Naive thymus-derived CD8-positive, alpha-beta T cell (primary cell): ENCODE data around the gene TRDMT1. TPM values are rescaled to one million over a fixed set of nuclear protein-coding genes. Genes with fewer than 3 reads are reported as not detected.

Experiments used
- ATAC-seq, 2 donors: fragments of 150-1000 bp; cut with Tn5 transposase in 1 of 2; sonication (Bioruptor Pico), chemical (Tn5 transposase) in 1 of 2; 1 replicate in 1 of 2; 2 replicates in 1 of 2; pipeline ENCODE4 v1.10.0; 2021; ENCODE audit warnings: mild to moderate bottlenecking in 2 of 2, moderate library complexity in 2 of 2
- POLR2A ChIA-PET: fragments of 350-600 bp; sonication (Branson Sonifier 250); formaldehyde crosslinking; loops from one replicate; lab custom pipeline; 2021; ENCODE audit warnings: antibody characterized with exemption; lab: Charles Lee
- DNase-seq, 10 donors: peaks; one replicate each; pipeline versions ENCODE4 v3.0.0 to v3.0.0-alpha.2; 2020 to 2022
- H3K27ac Mint-ChIP-seq, 10 donors: one replicate each; pipeline ENCODE4 v1.8.0; 2020 to 2022; ENCODE audit warnings: mild to moderate bottlenecking in 10 of 10, mixed read lengths in 10 of 10, moderate library complexity in 4 of 10, inconsistent platforms in 1 of 10
- H3K27me3 Mint-ChIP-seq, 5 donors: one replicate each; pipeline ENCODE4 v1.8.0; 2021 to 2022; ENCODE audit warnings: mixed read lengths in 5 of 5
- H3K36me3 Mint-ChIP-seq, 3 donors: one replicate each; pipeline ENCODE4 v1.8.0; 2020 to 2022; ENCODE audit warnings: mixed read lengths in 3 of 3, mild to moderate bottlenecking in 2 of 3, inconsistent platforms in 1 of 3
- H3K4me1 Mint-ChIP-seq, 4 donors: one replicate each; pipeline ENCODE4 v1.8.0; 2021 to 2022; ENCODE audit warnings: mixed read lengths in 4 of 4
- H3K4me3 Mint-ChIP-seq, 10 donors: one replicate each; pipeline ENCODE4 v1.8.0; 2020 to 2022; ENCODE audit warnings: mild to moderate bottlenecking in 10 of 10, mixed read lengths in 10 of 10, moderate library complexity in 6 of 10, inconsistent platforms in 1 of 10
- H3K9me3 Mint-ChIP-seq, 9 donors: one replicate each; pipeline ENCODE4 v1.8.0; 2020 to 2022; ENCODE audit warnings: mixed read lengths in 9 of 9, mild to moderate bottlenecking in 3 of 9, inconsistent platforms in 1 of 9, moderate library complexity in 1 of 9
- polyA plus RNA-seq, 3 donors: library from polyadenylated mRNA; unstranded; fragments of 300-500 nt; fragmentation: Illumina TruSeq; gene quantifications; one replicate each; pipeline ENCODE4 v1.2.3, GENCODE V29; 2021
- total RNA-seq, 8 experiments: library from RNA in 2 of 8; stranded (reverse) in 2 of 8; gene quantifications; one replicate each; pipeline ENCODE4 v1.2.3 and lab custom pipeline; 2021 to 2026

Gene TRDMT1, protein sequence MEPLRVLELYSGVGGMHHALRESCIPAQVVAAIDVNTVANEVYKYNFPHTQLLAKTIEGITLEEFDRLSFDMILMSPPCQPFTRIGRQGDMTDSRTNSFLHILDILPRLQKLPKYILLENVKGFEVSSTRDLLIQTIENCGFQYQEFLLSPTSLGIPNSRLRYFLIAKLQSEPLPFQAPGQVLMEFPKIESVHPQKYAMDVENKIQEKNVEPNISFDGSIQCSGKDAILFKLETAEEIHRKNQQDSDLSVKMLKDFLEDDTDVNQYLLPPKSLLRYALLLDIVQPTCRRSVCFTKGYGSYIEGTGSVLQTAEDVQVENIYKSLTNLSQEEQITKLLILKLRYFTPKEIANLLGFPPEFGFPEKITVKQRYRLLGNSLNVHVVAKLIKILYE
- total RNA-seq (10 to 100 TPM; 17.9 to 22.6 TPM), polyA plus RNA-seq (10 to 100 TPM in 2 of 3 donors, 1 to 10 TPM in 1; 6.9 to 10.7 (median 10.6) TPM), total RNA-seq (lab: John Stamatoyannopoulos, UW) (22.9 to 40.9 (median 29.2) reads per million in 6 experiments)

DNA sequence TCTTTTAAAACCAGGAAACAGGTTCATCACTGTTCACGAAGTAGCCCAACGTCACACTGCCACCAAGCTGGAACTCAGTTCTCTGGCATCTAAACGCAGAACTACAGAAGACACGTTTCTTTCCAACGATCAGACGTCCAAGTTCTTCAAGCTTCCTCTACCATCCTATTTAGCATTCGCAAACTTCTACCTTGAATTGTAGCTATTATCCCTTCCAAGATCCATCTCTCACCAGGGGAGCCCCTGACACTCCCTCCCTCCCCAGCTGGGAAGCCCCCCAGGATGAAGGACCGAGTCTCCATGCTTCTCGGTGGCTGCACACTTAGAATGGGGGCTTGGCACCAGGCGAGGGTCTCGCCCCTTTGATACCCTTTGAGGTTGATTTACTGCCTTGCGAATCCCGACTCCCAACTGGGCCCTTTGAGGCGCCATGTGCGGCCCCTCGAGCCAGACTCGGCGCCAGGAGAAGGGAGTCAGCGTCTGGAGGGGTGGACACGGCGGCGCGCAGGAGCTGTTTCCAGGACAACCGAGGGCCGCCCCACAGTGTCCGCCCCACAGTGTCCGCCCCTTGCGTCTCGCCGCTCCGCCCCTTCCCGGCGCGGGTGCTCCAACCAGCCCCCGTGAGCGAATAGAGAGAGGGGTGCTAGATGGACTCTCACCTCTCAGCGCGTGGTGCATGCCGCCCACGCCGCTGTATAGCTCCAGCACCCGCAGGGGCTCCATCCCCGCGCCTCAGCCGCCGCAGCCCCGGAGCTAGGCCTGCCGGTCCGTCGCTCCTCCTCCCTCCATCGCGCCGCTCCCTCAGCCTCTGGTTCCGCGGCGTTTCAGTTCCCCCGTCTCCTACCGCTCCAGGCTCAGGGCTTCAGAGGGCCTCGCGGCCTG is at the start of gene TRDMT1:
TSS of gene TRDMT1 (minus strand) at position 761 of the 882 bp plus-strand sequence. CDS start at position 723, 38 bp downstream.
- POLR2A ChIA-PET, result interaction anchor here (0.5 to 4.6 kb wide), 14 partner anchors 10 to 412 kb away, joined by 3 to 168 read pairs (median 5); partner anchors contain the start of genes RSU1 and VIM
- H3K36me3 Mint-ChIP-seq, result no peaks in the 10 kb centered on the region
- H3K4me1 Mint-ChIP-seq, result peaks cover 16 to 52% (median 41%) of the 10 kb centered on the region in 4 donors
- peak; percentile 73 to 83 for ATAC-seq
- H3K9me3 Mint-ChIP-seq, result no peaks in the 10 kb centered on the region
- DNase-seq, result peak; percentile 57 to 87 (median 76)
- H3K27me3 Mint-ChIP-seq, result no peaks in the 10 kb centered on the region
- peak within 1 kb of the TSS; percentile 89 to 99 (median 96) for H3K27ac Mint-ChIP-seq
- H3K4me3 Mint-ChIP-seq, result peak within 1 kb of the TSS; percentile 91 to 99 (median 93)

DNA sequence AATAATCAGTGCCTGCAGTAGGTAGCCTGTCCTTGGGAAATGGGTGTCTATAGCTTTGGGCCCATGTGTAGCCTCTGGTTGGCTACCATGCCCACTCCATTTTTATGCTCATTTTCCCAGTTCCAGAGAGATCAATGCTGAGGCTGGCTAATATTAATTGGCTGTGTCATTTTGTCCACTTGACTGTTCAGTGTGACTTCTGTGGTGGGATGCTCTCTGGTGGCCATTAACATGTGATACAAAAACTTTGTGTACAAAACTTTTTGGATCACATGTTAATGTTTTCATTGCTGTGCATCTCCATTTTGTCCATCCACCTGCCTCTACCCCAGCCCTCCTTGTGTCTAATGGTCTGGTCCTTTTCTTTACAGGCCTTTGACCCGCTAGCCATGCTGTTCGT is 49.3 kb upstream of the TRDMT1 start:
- Mint-ChIP-seq H3K4me1 (no peaks in the 10 kb centered on the region), H3K9me3 (peaks cover 0 to 4% (median 0%) of the 10 kb centered on the region in 9 donors), H3K4me3 (no peak overlapping the region), H3K27me3 (no peaks in the 10 kb centered on the region), H3K36me3 (peaks cover 0 to 9% (median 5%) of the 10 kb centered on the region in 3 donors), H3K27ac (peak overlapping the region in 2 of 10 donors; percentile 22 to 43)
- POLR2A ChIA-PET, result no interaction called here
- DNase-seq, result no peak
- no peak for ATAC-seq

DNA sequence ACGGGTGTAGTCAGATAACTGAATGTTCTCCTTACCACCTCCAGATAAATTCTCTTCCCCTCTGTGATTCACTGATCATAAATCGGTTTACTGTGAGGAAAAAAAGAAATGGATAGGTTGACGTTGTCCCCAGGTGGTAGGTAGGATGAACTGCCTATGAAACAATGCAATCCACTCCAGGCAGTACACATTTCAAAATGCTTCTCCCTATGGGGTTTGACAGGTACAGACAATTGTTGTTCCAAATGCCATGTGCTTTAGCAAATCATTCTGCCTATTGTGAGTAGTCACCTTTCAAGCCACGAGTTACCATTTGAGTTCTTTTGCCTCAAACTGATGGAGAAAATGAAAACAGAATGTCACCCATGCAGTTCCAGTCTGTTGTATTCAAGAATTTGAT is 48.3 kb upstream of the TRDMT1 start:
- ATAC-seq (peak; percentile 62 to 66), DNase-seq (peak in 2 of 10 donors; percentile 20 to 29)
- Mint-ChIP-seq H3K36me3 (peaks cover 0 to 9% (median 5%) of the 10 kb centered on the region in 3 donors), H3K27ac (peak overlapping the region in 1 of 10 donors; percentile 0), H3K4me3 (no peak overlapping the region), H3K4me1 (no peaks in the 10 kb centered on the region), H3K27me3 (no peaks in the 10 kb centered on the region), H3K9me3 (peaks cover 0 to 4% (median 0%) of the 10 kb centered on the region in 9 donors)
- POLR2A ChIA-PET, result no interaction called here

DNA sequence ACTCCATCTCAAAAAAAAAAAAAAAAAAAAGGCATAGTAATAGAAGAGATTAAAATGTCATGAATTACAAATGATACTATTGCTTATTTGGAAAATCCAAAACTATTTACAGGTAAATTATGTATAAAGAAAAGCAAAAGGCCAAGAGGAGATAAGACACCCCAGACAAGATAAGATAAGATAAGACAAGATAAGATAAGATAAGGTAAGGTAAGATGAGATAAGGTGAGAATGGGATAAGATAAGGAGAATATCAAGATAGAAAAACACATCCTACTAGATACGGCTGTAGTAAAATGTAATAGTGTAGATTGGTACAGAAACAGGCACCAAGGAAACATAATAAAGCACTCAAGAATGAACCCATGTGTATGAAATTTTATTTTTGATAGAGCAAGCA is 47.5 kb upstream of the TRDMT1 start:
- ATAC-seq, result no peak
- no peak overlapping the region for H3K27ac Mint-ChIP-seq
- POLR2A ChIA-PET, result no interaction called here

DNA sequence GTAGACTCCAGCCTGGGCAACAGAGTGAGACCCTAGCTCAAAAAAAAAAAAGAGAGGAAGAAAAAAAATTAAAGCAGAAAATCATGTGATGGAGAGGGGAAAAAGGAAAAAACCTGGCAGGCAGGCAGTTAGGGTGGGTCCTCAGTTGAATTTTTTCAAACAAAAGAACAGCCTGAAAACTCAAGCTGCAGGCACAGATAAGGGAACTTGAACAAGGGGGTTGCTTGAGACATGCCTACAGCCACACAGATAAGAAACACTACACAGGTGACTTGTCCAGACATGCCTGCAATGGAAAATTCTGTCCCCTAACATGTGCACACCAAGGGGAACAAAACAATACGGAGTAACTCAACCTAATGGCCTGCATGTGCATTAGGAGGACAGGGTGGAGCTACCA is 45.7 kb upstream of the TRDMT1 start:
- ATAC-seq, result no peak
- POLR2A ChIA-PET, result no interaction called here
- Mint-ChIP-seq H3K4me1 (peaks cover 0 to 9% (median 2%) of the 10 kb centered on the region in 4 donors), H3K27me3 (no peaks in the 10 kb centered on the region), H3K36me3 (peaks cover 0 to 7% (median 5%) of the 10 kb centered on the region in 3 donors), H3K4me3 (no peak overlapping the region), H3K27ac (no peak overlapping the region), H3K9me3 (peaks cover 0 to 4% (median 0%) of the 10 kb centered on the region in 9 donors)
- DNase-seq, result no peak

More for the DNA sequence above, 47.5 kb upstream of the TRDMT1 start:
- no peaks in the 10 kb centered on the region for H3K27me3 Mint-ChIP-seq
- no peaks in the 10 kb centered on the region for H3K4me1 Mint-ChIP-seq
- H3K9me3 Mint-ChIP-seq, result peaks cover 0 to 4% (median 0%) of the 10 kb centered on the region in 9 donors
- DNase-seq, result no peak
- H3K36me3 Mint-ChIP-seq, result peaks cover 0 to 7% (median 5%) of the 10 kb centered on the region in 3 donors
- H3K4me3 Mint-ChIP-seq, result no peak overlapping the region

DNA sequence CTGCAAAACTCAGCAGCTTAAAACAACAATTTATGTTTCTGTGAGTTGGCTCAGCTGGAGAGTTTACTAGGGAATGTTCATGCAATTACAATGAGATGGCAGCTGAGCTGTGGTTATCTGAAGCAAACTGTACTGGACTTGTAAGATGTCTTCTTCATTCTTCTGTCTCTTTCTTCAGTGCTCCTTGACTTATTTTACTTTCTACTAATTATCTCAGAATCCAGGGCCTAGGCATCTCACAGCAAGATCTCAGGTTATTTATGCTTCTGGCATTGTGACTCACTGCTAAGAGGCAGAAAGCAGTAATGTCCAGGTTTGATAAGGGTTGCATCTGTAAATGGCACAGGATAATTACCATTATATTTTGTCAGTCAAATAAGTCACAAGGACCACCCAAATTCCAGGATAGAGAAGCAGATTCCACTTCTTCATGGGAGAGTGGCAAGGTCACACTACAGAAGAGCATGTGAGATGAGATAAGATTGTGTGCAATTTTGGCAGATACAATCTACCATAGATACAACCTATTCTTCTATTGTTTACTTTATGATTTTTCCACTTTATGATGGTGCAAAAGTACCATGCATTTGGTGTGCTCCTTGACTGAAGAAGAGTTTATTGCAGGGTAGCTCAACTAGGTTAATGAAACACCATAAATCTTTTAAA is 43.4 kb upstream of the TRDMT1 start:
- Mint-ChIP-seq H3K36me3 (peaks cover 0 to 7% (median 5%) of the 10 kb centered on the region in 3 donors), H3K27ac (no peak overlapping the region), H3K4me1 (peaks cover 5 to 23% (median 12%) of the 10 kb centered on the region in 4 donors), H3K9me3 (peaks cover 0 to 4% (median 0%) of the 10 kb centered on the region in 9 donors), H3K27me3 (no peaks in the 10 kb centered on the region), H3K4me3 (no peak overlapping the region)
- ATAC-seq, result no peak
- POLR2A ChIA-PET, result interaction anchor here (0.6 kb wide), 1 partner anchor 15 kb away, joined by 3 read pairs; no protein-coding TSS in a partner anchor
- DNase-seq, result no peak

DNA sequence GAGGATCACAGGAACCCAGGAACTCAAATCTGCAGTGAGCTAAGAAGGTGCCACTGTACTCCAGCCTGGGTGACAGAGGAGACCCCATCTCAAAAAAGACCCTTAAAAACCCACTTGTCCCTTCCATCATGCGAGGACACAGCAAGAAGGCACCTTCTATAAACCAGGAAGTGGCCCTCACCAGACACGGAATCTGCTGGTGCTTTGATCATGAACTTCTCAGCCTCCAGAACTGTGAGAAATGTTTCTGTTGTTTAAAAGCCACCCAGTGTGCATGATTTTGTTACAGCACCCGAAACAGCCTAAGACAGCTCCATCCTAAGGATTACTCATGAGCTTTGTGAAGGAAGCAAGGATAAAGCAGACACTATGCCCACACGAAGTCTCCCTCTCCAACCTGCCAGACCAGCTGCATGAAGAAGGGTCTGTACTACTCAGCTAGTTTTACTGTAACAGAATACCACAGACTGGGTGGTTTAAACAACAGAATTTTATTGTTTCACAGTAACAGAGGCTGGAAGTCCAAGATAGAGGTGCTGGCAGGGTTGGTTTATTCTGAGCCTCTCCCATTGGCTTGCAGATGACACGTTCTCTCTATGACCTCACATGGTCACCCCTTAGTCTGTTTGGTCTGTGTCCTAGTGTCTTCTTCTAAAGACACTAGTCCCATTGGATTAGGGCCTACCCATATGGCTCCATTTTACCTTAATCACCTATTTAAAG is 40.3 kb upstream of the TRDMT1 start:
- H3K36me3 Mint-ChIP-seq, result peaks cover 4 to 21% (median 5%) of the 10 kb centered on the region in 3 donors
- ATAC-seq (peak; percentile 39 to 69), DNase-seq (peak in 3 of 10 donors; percentile 17 to 29 (median 26))
- H3K4me1 Mint-ChIP-seq, result peaks cover 5 to 25% (median 12%) of the 10 kb centered on the region in 4 donors
- peak overlapping the region; percentile 73 to 93 (median 86) for H3K27ac Mint-ChIP-seq
- POLR2A ChIA-PET, result interaction anchor here (1.4 to 2.3 kb wide), 2 partner anchors 12 to 15 kb away, joined by 5 to 13 read pairs; partner anchors contain the start of gene VIM
- peak overlapping the region in 5 of 10 donors; percentile 19 to 52 (median 26) for H3K4me3 Mint-ChIP-seq
- no peaks in the 10 kb centered on the region for H3K27me3 Mint-ChIP-seq
- H3K9me3 Mint-ChIP-seq, result peaks cover 0 to 4% (median 0%) of the 10 kb centered on the region in 9 donors

DNA sequence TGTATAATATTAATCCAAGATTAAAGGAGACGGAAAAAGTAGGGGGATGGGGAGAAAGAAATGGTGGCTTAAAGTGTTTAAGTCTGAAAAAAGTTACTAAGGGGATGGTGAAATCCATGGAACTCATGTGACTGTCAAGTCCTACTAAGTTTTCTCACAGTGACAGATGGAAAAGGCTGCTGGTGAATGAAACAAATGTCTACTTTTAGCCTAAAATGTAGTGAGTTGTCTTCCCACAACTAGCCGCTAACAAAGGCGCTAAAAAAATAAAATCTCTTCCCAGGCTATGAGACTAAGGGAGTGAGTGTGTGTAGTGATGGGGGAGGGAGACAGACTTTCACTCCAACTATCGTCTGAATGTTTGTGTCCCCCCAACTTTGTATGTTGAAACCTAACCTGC is 39.1 kb upstream of the TRDMT1 start:
- POLR2A ChIA-PET, result interaction anchor here (0.9 to 1.2 kb wide), 2 partner anchors 11 to 34 kb away, joined by 3 read pairs; no protein-coding TSS in a partner anchor
- Mint-ChIP-seq H3K27ac (peak overlapping the region in 8 of 10 donors; percentile 44 to 91 (median 70)), H3K36me3 (peaks cover 0 to 32% (median 10%) of the 10 kb centered on the region in 3 donors), H3K4me3 (no peak overlapping the region), H3K27me3 (no peaks in the 10 kb centered on the region), H3K9me3 (no peaks in the 10 kb centered on the region), H3K4me1 (peaks cover 8 to 27% (median 21%) of the 10 kb centered on the region in 4 donors)
- DNase-seq, result no peak
- no peak for ATAC-seq

DNA sequence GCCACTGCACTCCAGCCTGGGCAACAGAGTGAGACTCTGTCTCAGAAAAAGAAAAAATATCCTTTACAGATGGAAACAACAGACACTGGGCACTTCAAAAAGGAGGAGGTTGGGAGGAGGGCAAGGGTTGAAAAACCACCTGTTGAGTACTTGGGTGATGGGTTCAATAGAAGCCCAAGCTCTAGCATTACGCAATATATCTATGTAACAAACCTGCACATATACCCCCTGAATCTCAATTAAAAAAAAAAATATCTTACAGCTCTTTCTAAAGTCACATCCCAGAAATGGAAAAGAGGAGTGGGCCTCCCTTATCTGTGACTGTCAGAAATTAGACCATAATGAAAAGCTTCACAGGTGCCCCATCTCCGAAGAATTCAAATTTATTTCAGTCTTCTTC is 38.6 kb upstream of the TRDMT1 start:
- H3K4me1 Mint-ChIP-seq, result peaks cover 10 to 31% (median 27%) of the 10 kb centered on the region in 4 donors
- no peak for DNase-seq
- H3K36me3 Mint-ChIP-seq, result peaks cover 0 to 37% (median 15%) of the 10 kb centered on the region in 3 donors
- H3K4me3 Mint-ChIP-seq, result no peak overlapping the region
- ATAC-seq, result peak in 1 of 2 donors; percentile 3
- no peaks in the 10 kb centered on the region for H3K9me3 Mint-ChIP-seq
- peak overlapping the region; percentile 3 to 91 (median 54) for H3K27ac Mint-ChIP-seq
- H3K27me3 Mint-ChIP-seq, result no peaks in the 10 kb centered on the region
- POLR2A ChIA-PET, result interaction anchor here (0.9 to 1.2 kb wide), 2 partner anchors 11 to 34 kb away, joined by 3 read pairs; no protein-coding TSS in a partner anchor

DNA sequence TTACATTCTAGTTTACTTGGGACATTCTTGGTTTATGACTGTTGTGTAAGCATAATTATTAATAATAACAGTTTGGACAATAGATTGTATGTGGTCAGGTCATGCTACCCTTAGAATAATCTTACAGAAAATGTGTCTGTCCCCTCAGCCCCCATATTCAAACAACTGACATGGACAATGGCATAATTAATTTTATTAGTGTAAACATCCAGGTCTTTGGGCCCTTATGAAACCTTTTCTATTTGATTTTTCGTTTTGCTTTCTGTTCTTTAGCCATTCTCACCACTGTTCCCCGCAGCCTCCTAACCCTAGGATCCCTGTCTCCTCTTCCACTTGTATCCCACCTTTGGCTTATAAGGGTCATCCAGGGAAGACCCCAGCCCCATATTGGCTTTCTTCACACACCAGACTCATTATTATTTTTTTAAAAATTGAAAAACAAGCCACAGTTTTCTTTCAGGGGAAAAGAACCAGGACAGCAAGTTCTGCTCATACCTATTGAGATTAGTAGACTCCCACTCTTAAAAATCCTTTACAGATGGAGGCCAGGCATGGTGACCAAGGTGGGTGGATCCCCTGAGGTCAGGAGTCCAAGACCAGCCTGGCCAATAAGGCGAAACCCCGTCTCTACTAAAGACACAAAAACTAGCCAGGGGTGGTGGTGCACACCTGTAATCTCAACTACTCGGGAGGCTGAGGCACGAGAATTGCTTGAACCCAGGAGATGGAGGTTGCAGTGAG is 38.0 kb upstream of the TRDMT1 start:
- H3K9me3 Mint-ChIP-seq, result no peaks in the 10 kb centered on the region
- no peak for DNase-seq
- ATAC-seq, result peak in 1 of 2 donors; percentile 2
- peaks cover 10 to 36% (median 32%) of the 10 kb centered on the region in 4 donors for H3K4me1 Mint-ChIP-seq
- POLR2A ChIA-PET, result interaction anchor here (0.9 to 1.2 kb wide), 2 partner anchors 10 to 33 kb away, joined by 3 read pairs; no protein-coding TSS in a partner anchor
- peaks cover under 1 to 43% (median 21%) of the 10 kb centered on the region in 3 donors for H3K36me3 Mint-ChIP-seq
- peak overlapping the region; percentile 24 to 91 (median 83) for H3K27ac Mint-ChIP-seq
- H3K4me3 Mint-ChIP-seq, result no peak overlapping the region
- H3K27me3 Mint-ChIP-seq, result no peaks in the 10 kb centered on the region
